ENCODE data around the gene CAMSAP1.

GRCh38 chr9:135802876-135803419, 104.4 kb downstream of the CAMSAP1 start:
- no peak for TF ChIP-seq CTCF (IDR thresholded peaks at IDR 0.05)
- no peak for TF ChIP-seq POLR2A (IDR thresholded peaks at IDR 0.05)

Data from lower leg skin (tissue), 3 donors.